Naive B cell (primary cell): ENCODE results near the gene RFNG. TPM values are rescaled to one million over a fixed set of nuclear protein-coding genes. Genes with fewer than 3 reads are reported as not detected.

Source experiments
- ATAC-seq, 2 donors: fragments of 150-1000 bp; cut with Tn5 transposase; 2 replicates each; pipeline ENCODE4 v1.10.0; 2021; ENCODE audit warnings: low read depth in 2 of 2, mild to moderate bottlenecking in 2 of 2, moderate library complexity in 2 of 2
- DNase-seq: peaks from one replicate; pipeline ENCODE4 v3.0.0; 2022
- H3K27ac Mint-ChIP-seq, 6 donors: one replicate each; pipeline ENCODE4 v1.8.0; 2020 to 2022; ENCODE audit warnings: mild to moderate bottlenecking in 6 of 6, mixed read lengths in 6 of 6, moderate library complexity in 5 of 6, inconsistent platforms in 2 of 6
- H3K27me3 Mint-ChIP-seq, 3 donors: one replicate each; pipeline ENCODE4 v1.8.0; 2021 to 2022; ENCODE audit warnings: mixed read lengths in 3 of 3, mild to moderate bottlenecking in 1 of 3
- H3K36me3 Mint-ChIP-seq, 2 donors: one replicate each; pipeline ENCODE4 v1.8.0; 2020 to 2022; ENCODE audit warnings: mixed read lengths in 2 of 2, inconsistent platforms in 1 of 2, mild to moderate bottlenecking in 1 of 2
- H3K4me1 Mint-ChIP-seq, 3 donors: one replicate each; pipeline ENCODE4 v1.8.0; 2020 to 2022; ENCODE audit warnings: mixed read lengths in 3 of 3, inconsistent platforms in 1 of 3, mild to moderate bottlenecking in 1 of 3, moderate library complexity in 1 of 3
- H3K4me3 Mint-ChIP-seq, 8 donors: one replicate each; pipeline ENCODE4 v1.8.0; 2020 to 2022; ENCODE audit warnings: mild to moderate bottlenecking in 8 of 8, mixed read lengths in 8 of 8, moderate library complexity in 8 of 8, inconsistent platforms in 2 of 8
- H3K9me3 Mint-ChIP-seq, 7 donors: one replicate each; pipeline ENCODE4 v1.8.0; 2020 to 2022; ENCODE audit warnings: mixed read lengths in 7 of 7, mild to moderate bottlenecking in 5 of 7, inconsistent platforms in 2 of 7, moderate library complexity in 1 of 7
- polyA plus RNA-seq, 6 donors: library from polyadenylated mRNA; unstranded; fragments of 300-500 nt; fragmentation: Illumina TruSeq; gene quantifications; one replicate each; pipeline ENCODE4 v1.2.3, GENCODE V29; 2021; ENCODE audit warnings: low read depth in 6 of 6

RFNG gene
- polyA plus RNA-seq, 6 donors from 2014 or later = 2.6 to 7.6 (median 4.8) TPM

DNA sequence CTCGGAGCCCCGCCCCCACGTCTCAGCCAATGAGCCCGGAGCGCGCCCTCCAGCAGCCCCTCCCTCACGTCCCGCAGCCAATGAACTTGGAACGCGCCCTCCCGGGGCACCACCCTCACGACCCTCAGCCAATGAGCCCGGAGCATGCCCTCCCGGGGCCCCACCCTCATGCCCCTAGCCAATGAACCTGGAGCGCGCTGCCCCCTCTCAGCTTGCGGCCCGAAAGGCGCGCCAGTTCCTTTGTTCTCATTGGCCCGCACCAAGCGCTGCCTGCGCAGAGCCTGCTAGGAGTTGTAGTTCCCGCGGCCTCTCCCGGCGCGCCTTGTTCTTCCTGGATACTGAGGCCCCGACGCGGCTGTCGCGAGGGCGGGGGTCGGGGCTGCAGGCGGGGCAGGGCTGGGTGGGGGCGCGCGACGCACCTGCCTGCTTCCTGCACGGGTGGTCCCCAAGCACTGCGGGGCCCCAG is 28.6 kb downstream of the RFNG start, which contains the start of gene LRRC45:
Gene LRRC45 (plus strand): TSS at position 325 of the 466 bp plus-strand sequence. CDS start 339 bp downstream, outside the sequence.
- Mint-ChIP-seq H3K27ac (peak within 1 kb of the TSS in 5 of 6 donors; percentile 0 to 73 (median 36)), H3K27me3 (peaks cover 0 to 8% (median 7%) of the 10 kb centered on the region in 3 donors), H3K9me3 (no peaks in the 10 kb centered on the region), H3K4me3 (peak within 1 kb of the TSS; percentile 81 to 93 (median 88)), H3K36me3 (no peaks in the 10 kb centered on the region), H3K4me1 (peaks cover 7 to 20% (median 14%) of the 10 kb centered on the region in 3 donors)
- DNase-seq (peak; percentile 99), ATAC-seq (peak; percentile 92 to 94)

DNA sequence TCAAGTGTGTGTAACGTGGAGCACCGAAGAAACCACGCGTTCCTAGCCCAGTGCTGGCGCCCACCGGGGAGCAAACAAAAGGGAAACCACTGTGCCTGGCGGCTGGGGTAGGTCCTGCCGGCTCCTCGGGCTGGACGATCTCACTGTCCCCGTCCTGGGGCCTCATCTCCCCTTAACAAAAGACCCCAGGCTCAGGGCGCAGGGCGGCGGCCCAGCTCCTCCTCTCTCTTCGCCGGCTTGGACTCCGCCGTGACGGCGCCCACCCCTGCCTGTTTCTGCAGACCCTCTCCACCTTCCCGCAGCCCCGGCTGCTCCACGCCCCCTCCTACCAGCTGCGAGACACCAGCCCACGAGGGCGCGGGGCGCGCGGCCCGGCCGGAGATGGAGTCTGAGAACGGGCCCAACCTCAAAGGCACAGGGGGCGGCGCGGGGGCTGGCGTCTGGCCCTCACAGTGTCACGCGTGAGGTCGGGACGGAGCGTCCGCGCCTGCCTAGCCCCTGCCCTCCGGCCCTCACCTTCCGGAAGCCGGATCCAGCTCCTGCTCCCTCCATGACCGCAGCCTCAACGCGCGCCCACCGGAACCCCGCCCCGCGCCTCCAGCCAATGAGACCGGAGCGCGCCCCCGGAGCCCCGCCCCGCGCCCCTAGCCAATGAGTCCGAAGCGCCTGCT is 29.2 kb downstream of the RFNG start, which contains the start of gene CENPX:
Gene CENPX (minus strand): TSS at position 569 of the 671 bp plus-strand sequence. CDS start 17 bp downstream, at position 552.
- peaks cover 7 to 20% (median 14%) of the 10 kb centered on the region in 3 donors for H3K4me1 Mint-ChIP-seq
- H3K9me3 Mint-ChIP-seq = no peaks in the 10 kb centered on the region
- ATAC-seq (peak; percentile 9 to 14), DNase-seq (no peak)
- H3K36me3 Mint-ChIP-seq = no peaks in the 10 kb centered on the region
- peak within 1 kb of the TSS in 5 of 6 donors; percentile 0 to 88 (median 70) for H3K27ac Mint-ChIP-seq
- H3K4me3 Mint-ChIP-seq = peak within 1 kb of the TSS; percentile 81 to 93 (median 88)
- H3K27me3 Mint-ChIP-seq = peaks cover 0 to 5% (median 3%) of the 10 kb centered on the region in 3 donors

DNA sequence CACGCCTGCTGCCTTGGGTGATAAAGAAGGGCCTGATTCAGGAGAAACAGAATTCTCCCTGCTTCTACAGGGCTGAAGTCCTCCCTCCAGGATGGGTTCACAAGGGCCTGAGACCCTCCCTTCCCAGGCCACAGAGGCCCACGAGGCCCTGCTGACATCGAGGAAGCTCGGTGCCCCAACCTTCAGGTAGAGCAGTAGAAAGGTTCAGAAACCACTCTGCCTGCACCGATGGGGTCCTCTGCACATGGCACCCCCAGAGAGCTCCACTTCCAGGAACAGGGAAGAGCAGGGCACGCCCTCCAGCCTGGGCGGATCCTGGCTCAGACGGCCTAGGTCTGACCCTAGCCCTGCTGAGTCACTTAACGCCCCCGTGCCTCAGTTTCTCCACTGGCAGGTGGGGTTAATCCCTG is 29.7 kb downstream of the RFNG start:
- Mint-ChIP-seq H3K36me3 (no peaks in the 10 kb centered on the region), H3K9me3 (no peaks in the 10 kb centered on the region), H3K27ac (peak overlapping the region in 2 of 6 donors; percentile 15 to 88), H3K4me3 (peak overlapping the region; percentile 81 to 93 (median 88)), H3K27me3 (peaks cover 0 to under 1% (median 0%) of the 10 kb centered on the region in 3 donors), H3K4me1 (peaks cover 7 to 20% (median 14%) of the 10 kb centered on the region in 3 donors)
- no peak for DNase-seq
- ATAC-seq = no peak

DNA sequence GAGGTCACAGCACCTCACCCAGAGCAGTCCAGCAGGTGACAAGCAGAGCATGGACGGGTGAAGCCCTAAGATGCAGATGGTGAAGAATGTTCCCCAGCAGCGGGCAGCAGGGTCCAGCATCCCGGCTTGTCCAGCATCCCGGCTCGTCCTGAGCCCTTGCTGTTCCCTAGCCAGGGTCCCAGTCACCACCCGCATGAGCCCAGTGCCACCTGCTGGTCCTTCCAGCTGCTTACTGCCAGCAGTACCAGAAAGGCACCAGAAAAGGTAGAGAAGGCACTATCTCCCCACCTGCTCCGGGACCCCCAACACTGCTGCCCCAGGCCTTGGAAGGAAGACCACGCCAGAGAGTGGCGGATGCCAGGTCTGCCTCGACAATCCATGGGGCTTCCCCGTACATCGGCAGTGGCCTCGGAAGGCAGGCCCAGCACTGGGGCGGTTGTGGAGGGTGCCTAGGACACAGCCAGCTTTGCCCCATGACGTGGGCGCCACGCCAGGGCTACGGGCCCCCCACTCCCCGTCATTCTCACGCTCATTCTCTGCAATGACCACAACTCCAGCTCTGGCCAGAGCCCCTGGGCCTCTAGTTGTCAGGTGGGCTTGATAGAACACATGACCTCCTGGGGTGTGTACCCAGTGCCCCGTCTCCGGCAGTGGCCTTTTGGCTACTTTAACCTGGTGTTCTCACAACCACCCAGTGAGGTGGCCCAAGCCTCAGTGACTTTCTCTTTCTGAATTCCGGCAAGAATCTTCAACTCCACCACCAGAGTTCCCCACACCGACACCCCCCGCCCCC is 30.3 kb downstream of the RFNG start:
- no peak for DNase-seq
- peak overlapping the region in 2 of 6 donors; percentile 62 to 88 for H3K27ac Mint-ChIP-seq
- no peak for ATAC-seq
- peak overlapping the region; percentile 81 to 93 (median 88) for H3K4me3 Mint-ChIP-seq
- H3K27me3 Mint-ChIP-seq = no peaks in the 10 kb centered on the region
- no peaks in the 10 kb centered on the region for H3K36me3 Mint-ChIP-seq
- no peaks in the 10 kb centered on the region for H3K9me3 Mint-ChIP-seq
- peaks cover 7 to 20% (median 14%) of the 10 kb centered on the region in 3 donors for H3K4me1 Mint-ChIP-seq

DNA sequence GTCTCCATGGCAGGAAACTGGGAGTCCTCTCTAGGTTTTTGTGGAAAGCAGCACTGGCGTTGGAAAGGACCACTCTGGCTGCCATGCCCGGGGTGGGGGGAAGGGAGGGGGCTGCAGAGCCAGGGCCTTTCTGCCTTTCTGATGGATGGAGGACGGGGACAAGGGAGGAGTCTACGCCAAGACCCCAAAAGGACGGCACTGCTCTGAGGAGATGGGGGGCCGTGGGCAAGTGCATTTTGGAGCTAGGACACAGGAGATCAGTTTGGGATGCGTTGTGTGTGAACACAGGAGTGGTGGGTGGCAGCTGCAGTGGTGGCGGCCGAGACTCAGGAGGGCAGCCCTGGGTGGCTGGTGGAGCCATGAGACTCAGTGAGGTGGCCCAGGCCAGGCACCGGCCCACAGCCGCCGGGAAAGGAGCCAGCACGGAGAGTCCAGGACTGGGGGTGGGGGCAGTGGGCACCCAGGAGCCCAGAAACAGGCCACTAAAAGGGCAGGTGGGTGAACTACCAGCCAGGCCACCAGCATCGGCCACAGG is 31.0 kb downstream of the RFNG start:
- Mint-ChIP-seq H3K36me3 (no peaks in the 10 kb centered on the region), H3K27ac (no peak overlapping the region), H3K9me3 (no peaks in the 10 kb centered on the region), H3K4me1 (peaks cover 7 to 20% (median 14%) of the 10 kb centered on the region in 3 donors), H3K27me3 (no peaks in the 10 kb centered on the region), H3K4me3 (peak overlapping the region in 3 of 8 donors; percentile 36 to 72 (median 56))
- DNase-seq = no peak
- ATAC-seq = no peak

DNA sequence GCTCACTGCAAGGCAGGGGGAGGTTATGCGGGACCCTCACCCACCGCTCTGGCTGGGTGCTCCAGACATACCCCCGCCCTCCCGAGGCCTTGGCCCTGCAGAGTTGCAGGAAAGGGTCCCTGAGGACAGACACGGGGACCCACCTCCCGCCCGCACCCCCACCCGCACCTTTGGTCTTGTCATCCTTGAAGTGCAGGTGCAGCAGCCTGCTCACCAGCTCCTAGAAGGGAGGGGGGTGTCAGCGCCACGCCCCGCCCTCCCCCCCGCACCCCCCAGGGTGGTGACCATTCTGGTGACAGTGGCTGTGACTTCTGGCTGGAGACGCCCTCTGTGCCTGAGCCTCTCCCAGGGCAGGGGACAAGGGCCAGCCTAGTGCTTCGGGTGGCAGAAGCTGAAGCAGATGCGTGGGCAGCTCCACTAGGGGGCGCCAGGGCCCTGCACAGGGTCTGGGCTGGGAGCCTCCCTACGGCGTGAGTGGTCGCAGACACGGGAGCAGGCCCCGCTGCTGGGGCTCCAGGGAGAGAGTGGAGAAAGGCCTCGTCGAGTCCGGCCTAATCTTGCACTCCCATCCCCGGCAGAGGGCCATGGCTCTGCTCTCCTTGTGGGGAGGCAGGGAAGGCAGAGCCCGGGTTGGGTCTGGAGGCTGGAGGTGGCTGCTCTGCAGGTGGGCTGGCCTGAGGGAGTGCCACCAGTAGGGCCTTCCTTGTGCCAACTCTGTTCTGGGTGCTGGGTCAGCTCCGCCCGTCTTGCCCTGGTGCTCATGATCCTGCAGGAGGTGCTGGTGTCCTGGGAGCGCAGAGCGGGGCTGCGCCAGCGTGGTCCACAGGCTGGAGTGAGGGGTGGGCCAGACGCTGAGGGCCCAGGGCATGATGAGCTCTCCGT is 31.7 kb downstream of the RFNG start:
- H3K36me3 Mint-ChIP-seq = no peaks in the 10 kb centered on the region
- no peak overlapping the region for H3K27ac Mint-ChIP-seq
- ATAC-seq (no peak), DNase-seq (peak; percentile 47)
- H3K4me3 Mint-ChIP-seq = peak overlapping the region in 4 of 8 donors; percentile 36 to 73 (median 62)
- peaks cover 7 to 20% (median 14%) of the 10 kb centered on the region in 3 donors for H3K4me1 Mint-ChIP-seq
- no peaks in the 10 kb centered on the region for H3K27me3 Mint-ChIP-seq
- H3K9me3 Mint-ChIP-seq = no peaks in the 10 kb centered on the region

DNA sequence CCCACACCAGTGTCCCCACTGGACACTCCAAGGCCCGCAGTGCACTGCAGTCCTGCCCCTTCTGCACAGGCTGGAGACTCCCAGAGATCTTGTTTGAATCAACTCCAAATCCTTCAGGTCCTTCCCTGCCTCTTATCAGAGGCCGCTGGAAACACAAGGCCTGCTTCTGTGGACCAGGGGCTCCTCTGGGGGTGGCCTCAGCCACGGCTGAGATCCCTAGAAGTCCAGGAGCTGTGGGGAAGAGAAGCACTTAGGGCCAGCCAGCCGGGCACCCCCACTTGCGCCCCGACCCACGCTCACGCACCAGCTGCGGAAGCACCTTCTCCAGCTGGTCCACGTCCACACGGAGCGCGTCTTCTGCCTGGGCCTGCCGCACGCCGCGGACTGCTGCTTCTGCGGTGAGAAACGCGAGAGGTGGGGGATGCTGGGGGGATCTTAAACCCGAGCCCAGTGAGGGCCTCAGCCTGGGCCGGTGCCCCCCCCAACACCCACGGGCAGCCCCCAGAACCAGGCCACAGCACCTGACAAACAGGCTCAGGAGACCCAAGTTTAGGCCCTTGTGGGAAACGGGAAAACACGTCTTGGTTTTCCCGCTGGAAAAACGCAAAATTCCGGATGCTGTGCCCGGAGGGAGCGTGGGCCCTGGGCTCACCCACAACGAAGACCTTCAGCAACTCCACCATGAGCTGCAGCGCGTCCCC is 32.5 kb downstream of the RFNG start:
- H3K27ac Mint-ChIP-seq = no peak overlapping the region
- no peaks in the 10 kb centered on the region for H3K36me3 Mint-ChIP-seq

DNA sequence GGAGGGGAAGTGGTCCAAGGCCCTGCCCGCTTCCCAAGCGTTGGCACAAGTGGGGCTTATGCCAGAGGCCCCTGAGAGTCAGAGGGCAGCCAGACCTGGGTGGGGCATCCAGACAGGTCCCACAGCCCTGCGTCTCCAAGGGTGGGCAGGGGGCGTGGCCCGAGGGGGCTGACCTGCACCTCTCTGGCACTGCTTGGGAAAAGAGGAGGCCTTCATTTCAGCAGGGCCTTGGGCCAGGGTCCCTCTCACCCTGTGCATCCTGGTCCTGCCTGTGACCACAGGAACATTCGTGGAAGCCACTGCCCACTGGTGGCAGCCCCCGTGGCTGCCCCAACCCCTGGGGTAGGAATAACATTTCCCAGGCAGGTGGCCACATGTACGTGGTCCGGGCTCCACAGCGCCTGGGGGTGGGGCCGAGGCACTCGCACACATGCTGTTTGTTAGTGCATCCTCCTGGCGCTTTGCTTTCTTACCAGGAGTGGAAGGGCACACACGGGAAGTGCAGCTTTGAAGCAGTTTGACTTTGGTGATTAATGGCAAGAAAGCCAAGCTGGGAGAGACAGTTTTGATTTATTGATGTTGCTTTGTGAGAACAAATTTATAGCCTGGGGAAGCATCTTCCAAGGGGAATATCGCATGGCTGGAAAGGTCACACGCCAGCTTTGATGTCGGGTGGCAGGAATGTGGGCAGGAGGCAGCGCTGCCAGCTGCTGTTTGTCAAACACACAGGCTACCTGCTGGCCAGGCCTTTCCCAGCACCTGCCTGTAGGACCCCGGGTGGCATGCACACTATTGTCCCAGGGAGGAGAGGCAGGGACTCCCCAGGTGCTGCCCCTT is 33.2 kb downstream of the RFNG start:
- no peaks in the 10 kb centered on the region for H3K9me3 Mint-ChIP-seq
- ATAC-seq = no peak

More for the DNA sequence above, 32.5 kb downstream of the RFNG start:
- H3K4me3 Mint-ChIP-seq = no peak overlapping the region
- no peak for DNase-seq
- ATAC-seq = no peak
- peaks cover 7 to 17% (median 13%) of the 10 kb centered on the region in 3 donors for H3K4me1 Mint-ChIP-seq
- no peaks in the 10 kb centered on the region for H3K9me3 Mint-ChIP-seq
- no peaks in the 10 kb centered on the region for H3K27me3 Mint-ChIP-seq

DNA sequence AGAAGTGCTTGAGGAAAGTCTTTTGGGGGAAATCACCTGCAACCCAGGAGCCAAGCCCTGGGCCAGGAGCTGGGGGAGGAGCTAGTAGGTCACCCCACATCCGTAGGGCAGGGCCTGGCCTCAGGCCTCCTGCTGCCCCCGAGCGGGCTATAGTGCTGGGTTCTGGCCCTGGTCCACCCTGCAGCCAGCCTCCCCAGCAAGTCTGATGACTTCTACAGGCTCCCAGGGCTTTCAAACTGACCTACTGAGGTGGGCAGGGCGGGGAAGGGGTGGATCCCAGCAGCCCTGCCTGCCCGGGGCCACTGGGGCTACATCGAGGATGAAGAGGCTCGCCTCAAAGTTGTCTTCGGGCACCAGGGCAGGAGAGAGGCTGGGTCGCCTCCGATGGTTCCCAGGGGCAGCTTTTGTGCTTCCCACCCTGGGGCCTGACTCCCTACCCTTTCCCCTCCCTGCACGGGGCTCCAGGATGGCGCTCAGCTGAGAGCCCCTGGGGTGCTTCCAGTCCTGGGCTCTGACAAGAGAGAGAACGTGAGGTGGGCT is 33.9 kb downstream of the RFNG start:
- Mint-ChIP-seq H3K9me3 (no peaks in the 10 kb centered on the region), H3K4me1 (peaks cover 3 to 11% (median 9%) of the 10 kb centered on the region in 3 donors), H3K27ac (peak overlapping the region in 2 of 6 donors; percentile 38 to 47), H3K36me3 (no peaks in the 10 kb centered on the region), H3K27me3 (no peaks in the 10 kb centered on the region), H3K4me3 (no peak overlapping the region)
- no peak for ATAC-seq
- no peak for DNase-seq

More for the DNA sequence above, 33.2 kb downstream of the RFNG start:
- no peak for DNase-seq
- Mint-ChIP-seq H3K27me3 (no peaks in the 10 kb centered on the region), H3K27ac (no peak overlapping the region), H3K4me3 (peak overlapping the region in 1 of 8 donors; percentile 42), H3K36me3 (no peaks in the 10 kb centered on the region), H3K4me1 (peaks cover 3 to 11% (median 9%) of the 10 kb centered on the region in 3 donors)

DNA sequence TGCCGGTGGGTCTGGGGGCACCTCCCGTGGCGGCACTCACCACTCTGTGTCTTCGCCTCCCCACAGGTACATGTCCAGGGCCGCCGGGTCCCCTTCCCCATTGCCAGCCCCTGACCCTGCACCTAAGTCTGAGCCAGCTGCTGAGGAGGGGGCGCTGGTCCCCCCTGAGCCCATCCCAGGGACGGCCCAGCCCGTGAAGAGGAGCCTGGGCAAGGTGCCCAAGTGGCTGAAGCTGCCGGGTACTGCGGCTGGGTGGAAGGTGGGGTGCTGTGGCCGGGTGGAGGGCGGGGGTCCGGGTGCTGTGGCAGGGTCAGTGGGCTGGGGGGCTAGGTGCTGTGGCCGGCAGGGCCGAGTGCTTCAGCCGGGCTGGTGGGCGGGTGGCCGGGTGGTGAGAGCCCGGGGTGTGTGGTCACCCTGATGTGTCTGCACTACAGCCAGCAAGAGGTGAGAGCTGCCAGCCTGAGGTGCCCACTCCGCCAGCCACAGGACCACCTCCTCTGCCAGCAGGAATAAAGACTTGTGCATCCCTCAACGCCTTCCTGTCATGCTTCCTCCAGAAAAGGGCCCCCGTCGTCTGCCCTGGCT is 34.6 kb downstream of the RFNG start:
- Mint-ChIP-seq H3K9me3 (no peaks in the 10 kb centered on the region), H3K4me1 (peaks cover 3 to 9% (median 7%) of the 10 kb centered on the region in 3 donors), H3K36me3 (no peaks in the 10 kb centered on the region), H3K4me3 (no peak overlapping the region), H3K27me3 (no peaks in the 10 kb centered on the region), H3K27ac (no peak overlapping the region)
- DNase-seq (no peak), ATAC-seq (no peak)
